Heart left ventricle (tissue), 13 donors: ENCODE data around the gene HILPDA.
A peak's percentile ranks its signal among the peaks of the same experiment; 100 is the strongest.

Experiments
- POLR2A ChIP-seq, 2 donors: fragments of 450-650 bp; IDR thresholded peaks; one replicate each; pipeline ENCODE4 v1.6.1; 2017; ENCODE audit warnings: antibody characterized with exemption in 2 of 2, mild to moderate bottlenecking in 2 of 2, moderate library complexity in 2 of 2
- TF ChIP-seq, protein P1 (sequence below), 12 donors: fragments of 200-600 bp; sonication (generic) in 4 of 12; IDR thresholded peaks; one replicate each; pipeline versions ENCODE4 v1.5.0 to v1.8.0; 2018 to 2022; ENCODE audit warnings: antibody characterized with exemption in 12 of 12, mild to moderate bottlenecking in 5 of 12
- donor health status: ischemic (EF 13 %, LVEDD 7.1; RV severe dilation, severe dysfunction).
- donor health status: DM: no; HTN: yes; CAD: no.
- donor health status: DM: no; HTN: no; CAD: no.
- donor health status: ischemic (EF 25% LVEDD 6.9; RV normal size, moderate dysfunction).
- donor health status: ischemic (EF 25% LVEDD 5.7; RV mildly dilated, moderate dysfunction).
- donor health status: ischemic (EF 35%, LVEDD 5.7; RV mildly dilated, moderate dysfunction).
- donor health status: nonischemic (EF 11% LVEDD 7.7; RV severe dilation, severe dysfunction).
- donor health status: DM: yes; HTN: yes; CAD: no.
- donor health status: PGD.
- donor health status: ischemic (EF 29% LVEDD 5.4; RV normal size, mild dysfunction).
- donor health status: nonischemic (EF 23%, LVEDD 6.1; RV moderate dilation, normal function).

DNA sequence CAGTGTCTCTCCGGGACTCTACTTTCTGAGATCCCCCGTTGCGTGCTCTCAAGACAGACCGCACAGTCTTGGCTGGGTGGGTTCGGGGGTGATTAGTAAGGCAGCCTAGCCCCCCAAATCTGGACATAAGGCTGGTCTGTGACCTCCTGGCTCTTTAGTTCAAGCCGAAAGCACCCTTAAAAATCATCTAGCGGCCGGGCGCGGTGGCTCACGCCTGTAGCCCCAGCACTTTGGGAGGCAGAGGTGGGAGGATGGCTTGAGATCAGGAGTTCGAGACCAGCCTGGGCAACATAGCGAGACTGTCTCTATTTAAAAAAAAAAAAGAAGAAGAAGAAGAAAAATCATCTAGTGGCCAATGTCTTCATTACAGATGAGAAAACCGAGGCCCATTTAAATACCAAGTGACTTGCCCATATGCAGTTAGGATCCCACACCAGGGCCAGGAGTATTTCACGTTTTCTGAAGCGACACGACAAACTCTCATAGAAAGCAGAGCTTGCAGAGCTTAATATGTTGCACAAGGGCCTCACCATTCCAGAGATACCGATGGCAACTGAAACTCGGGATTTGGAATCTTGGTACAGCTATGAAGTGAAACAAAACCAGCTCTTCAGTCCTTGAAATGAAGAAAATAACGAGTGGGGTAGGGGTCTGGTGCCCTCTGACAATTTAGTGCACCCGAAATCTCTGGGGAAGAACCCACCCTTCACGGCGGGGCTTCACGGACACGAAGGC lies 703 bp upstream of the HILPDA start:
- TF ChIP-seq, protein P1, sequence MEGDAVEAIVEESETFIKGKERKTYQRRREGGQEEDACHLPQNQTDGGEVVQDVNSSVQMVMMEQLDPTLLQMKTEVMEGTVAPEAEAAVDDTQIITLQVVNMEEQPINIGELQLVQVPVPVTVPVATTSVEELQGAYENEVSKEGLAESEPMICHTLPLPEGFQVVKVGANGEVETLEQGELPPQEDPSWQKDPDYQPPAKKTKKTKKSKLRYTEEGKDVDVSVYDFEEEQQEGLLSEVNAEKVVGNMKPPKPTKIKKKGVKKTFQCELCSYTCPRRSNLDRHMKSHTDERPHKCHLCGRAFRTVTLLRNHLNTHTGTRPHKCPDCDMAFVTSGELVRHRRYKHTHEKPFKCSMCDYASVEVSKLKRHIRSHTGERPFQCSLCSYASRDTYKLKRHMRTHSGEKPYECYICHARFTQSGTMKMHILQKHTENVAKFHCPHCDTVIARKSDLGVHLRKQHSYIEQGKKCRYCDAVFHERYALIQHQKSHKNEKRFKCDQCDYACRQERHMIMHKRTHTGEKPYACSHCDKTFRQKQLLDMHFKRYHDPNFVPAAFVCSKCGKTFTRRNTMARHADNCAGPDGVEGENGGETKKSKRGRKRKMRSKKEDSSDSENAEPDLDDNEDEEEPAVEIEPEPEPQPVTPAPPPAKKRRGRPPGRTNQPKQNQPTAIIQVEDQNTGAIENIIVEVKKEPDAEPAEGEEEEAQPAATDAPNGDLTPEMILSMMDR (IDR thresholded peaks at IDR 0.05) = peak in 1 of 12 donors; percentile 8
- TF ChIP-seq POLR2A (IDR thresholded peaks at IDR 0.05) = no peak
